GM12801 (cell line): ENCODE results near the gene BACH2.

ENCODE experiments used
- TF ChIP-seq, protein P1 (sequence below): IDR thresholded peaks from one replicate; pipeline ENCODE4 v1.5.1; 2011; ENCODE audit warnings: control low read depth; ENCODE audit not compliant: insufficient read length; ENCODE audit errors: extremely low read depth

Gene BACH2

DNA sequence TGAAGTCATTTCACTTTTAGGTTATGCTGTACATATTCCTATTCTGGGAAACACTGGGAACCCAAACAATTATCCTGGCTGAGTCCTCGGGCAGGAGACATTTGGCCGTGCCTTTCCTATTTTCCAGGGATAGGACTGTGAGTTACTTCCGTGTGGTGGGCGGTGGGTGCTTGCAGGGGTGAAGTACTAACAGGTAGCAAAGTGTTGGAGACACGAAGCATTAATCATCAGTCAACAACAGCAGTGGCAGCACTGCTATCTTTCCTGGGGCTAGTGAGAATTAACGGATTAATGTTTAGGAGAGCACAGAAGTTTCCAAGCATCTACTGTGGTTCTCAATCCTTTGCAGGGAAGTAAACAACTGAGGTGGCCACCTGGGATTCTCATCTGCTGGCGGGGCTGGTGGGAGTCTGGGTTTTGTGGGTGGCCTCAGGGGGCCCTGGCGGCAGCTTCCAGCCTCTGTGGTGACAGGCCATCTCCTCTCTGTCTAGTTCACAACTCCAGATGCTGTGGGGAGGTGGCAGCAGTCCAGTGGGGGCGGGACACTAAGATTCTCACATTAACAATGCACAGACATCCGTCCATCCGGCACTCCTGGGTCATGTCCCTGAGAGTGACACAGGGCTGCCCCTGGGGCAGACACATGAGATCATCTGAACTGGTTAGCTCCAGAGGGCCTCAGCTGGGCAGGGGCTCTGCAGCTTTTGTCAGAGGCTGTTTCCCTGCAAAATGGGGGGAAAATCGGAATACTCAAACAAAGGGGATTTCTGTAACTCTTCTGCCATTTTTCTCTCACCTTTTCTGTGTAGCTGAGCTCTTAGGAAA is 311.5 kb downstream of the BACH2 start:
- TF ChIP-seq, protein P1, sequence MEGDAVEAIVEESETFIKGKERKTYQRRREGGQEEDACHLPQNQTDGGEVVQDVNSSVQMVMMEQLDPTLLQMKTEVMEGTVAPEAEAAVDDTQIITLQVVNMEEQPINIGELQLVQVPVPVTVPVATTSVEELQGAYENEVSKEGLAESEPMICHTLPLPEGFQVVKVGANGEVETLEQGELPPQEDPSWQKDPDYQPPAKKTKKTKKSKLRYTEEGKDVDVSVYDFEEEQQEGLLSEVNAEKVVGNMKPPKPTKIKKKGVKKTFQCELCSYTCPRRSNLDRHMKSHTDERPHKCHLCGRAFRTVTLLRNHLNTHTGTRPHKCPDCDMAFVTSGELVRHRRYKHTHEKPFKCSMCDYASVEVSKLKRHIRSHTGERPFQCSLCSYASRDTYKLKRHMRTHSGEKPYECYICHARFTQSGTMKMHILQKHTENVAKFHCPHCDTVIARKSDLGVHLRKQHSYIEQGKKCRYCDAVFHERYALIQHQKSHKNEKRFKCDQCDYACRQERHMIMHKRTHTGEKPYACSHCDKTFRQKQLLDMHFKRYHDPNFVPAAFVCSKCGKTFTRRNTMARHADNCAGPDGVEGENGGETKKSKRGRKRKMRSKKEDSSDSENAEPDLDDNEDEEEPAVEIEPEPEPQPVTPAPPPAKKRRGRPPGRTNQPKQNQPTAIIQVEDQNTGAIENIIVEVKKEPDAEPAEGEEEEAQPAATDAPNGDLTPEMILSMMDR, result no peak

DNA sequence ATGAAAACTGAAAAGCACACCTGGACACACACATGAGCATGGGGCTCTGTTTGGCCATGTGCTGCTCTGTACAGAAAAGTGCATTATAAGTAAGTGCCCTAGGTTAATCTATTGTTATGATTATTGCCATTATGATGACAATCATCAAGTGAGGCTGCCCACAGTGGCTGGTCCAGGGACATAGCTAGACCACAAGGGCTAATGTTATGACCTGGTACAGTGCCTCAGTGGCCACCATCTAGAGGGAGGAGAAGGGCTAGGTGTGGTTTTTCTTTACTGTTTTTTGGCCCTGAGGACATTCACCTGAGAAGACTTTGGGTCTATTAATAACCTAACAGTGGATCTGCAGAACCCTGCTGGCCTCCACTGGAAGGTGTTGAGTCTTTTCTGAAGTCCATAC is 316.3 kb downstream of the BACH2 start:
- TF ChIP-seq, protein P1, result no peak

DNA sequence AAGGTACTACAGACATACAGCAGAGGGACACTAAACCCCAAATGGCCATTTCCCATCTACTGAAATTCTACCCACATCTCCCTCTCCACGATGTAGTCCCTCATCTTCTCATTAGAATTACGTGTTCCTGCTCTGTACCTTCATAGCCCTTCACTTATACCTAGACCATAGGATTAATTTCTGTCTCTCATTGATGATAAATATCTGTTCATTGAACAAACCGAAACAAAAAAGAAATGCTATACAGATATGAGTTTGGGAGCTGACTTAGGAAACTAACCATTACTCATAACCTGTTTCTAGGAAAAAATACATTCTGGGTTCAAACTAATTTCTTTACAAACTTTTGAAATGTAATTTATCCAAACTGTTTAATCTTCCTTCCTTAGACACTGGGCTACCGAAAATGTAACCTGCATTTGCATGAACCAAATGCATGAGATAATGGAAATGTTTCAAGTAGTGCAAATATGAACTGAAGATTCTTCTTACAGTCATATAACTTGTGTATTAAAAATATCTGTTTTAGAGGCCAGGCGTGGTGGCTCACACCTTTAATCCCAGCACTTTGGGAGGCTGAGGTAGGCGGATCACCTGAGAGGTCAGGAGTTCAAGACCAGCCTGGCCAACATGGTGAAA is 317.0 kb downstream of the BACH2 start:
- TF ChIP-seq, protein P1, result no peak

DNA sequence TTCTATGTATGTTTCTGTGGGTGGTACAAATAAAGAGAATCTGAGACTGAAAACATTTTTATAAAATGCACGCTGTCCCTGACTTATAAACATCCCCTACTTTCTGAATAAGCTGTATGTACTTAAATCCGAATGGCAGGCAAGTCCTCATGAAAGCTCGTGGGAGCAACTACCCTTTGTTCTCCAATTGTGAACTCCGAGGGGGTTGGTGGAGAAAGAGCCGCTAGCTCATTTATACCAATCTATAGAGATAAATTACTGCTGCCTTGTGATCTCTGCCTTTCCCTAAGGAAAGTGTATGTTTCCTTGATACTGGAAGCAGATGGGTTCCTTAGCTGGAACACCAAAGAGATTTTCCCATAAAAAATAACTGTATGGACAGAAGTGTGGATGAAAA is 317.9 kb downstream of the BACH2 start:
- TF ChIP-seq, protein P1, result no peak

DNA sequence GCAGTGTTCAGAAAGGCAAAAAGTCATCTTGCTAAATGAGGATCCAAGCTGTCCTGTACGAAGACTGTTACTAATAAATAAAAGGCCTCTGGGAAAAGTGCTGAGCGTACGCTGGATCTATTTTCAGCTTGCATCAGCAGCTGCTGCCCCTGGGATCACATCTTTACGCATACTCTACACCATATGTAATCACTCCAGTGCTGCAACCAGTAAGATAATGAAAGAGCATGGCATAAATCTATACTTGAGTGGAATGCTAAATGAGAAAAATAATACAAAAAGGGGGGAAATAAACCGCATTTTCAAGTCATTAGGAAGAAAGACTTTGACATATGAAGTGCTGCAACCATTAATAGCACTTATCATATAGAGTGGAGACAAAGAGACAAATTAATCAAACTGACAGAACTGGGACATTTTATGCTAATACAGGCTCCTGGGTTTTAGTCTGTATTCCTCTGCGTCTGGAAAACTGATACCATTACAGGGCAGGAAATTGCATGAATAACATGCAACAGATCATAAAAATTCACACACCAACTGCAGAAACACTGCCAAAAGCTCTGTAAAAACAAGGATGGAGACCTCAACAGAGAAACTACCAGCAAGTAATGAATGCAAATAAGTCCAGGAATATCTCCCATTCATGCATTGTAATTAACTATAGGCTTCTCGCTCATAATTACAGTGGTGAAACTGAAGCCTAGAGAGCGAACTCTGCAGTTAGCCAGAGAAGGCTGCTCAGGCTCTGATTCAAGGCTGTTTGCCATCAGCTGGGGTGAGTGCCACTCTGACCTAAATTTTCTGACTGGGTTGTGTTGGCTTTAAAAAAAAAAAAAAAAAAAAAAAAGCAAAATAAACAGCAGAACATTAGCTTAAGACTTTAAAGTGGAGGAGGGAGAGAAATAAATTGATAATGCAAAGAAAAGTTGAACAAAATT is 318.6 kb downstream of the BACH2 start:
- TF ChIP-seq, protein P1, result no peak

DNA sequence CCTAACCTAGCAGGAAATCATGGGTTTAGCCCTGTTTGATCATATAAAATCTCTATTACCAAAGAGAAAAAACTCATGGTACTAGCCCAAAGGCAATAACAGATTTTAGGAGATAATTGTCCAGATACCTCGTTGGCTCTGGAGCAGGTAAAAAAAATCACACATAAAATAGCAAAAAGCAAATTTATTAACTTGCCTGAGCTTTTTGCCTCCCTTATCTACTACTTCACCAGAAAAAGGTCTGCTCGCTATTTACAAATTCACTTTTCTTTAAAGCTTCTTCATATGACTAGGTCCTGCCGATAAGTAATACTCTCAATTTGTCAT is 320.0 kb downstream of the BACH2 start:
- TF ChIP-seq, protein P1, result no peak
